Gastroesophageal sphincter (tissue), 4 donors: Measurements from ENCODE around the gene KPNA3. TPM values are rescaled to one million over a fixed set of nuclear protein-coding genes. Genes with fewer than 3 reads are reported as not detected.
"Not testable (repeated sequence)": the region's sequence is repeated elsewhere in the genome, so short reads cannot be mapped to it uniquely, and the experiment has no call there.

Experiments used
- ATAC-seq: fragments of 150-250 bp; one replicate; pipeline ENCODE4 v1.9.1; 2016; ENCODE audit warnings: mild to moderate bottlenecking, moderate library complexity
- H3K27ac ChIP-seq, 4 donors: fragments of 200-600 bp; sonication (generic) in 3 of 4; 1 replicate in 3 of 4; 2 replicates in 1 of 4; pipeline ENCODE4 v1.5.1; 2016 to 2019
- H3K27me3 ChIP-seq: fragments of 200-600 bp; sonication (generic); one replicate; pipeline ENCODE4 v1.5.1; 2019
- H3K36me3 ChIP-seq, 2 donors: fragments of 200-600 bp; sonication (generic); one replicate each; pipeline ENCODE4 v1.5.1; 2019; ENCODE audit warnings: control low read depth in 1 of 2
- H3K4me1 ChIP-seq, 3 donors: fragments of 200-600 bp; sonication (generic); 1 replicate in 2 of 3; 2 replicates in 1 of 3; pipeline ENCODE4 v1.5.1; 2016 to 2019; ENCODE audit warnings: control low read depth in 2 of 3
- H3K4me3 ChIP-seq, 2 donors: fragments of 200-600 bp; sonication (generic); one replicate each; pipeline ENCODE4 v1.5.1; 2019; ENCODE audit warnings: mild to moderate bottlenecking in 1 of 2, moderate library complexity in 1 of 2
- H3K9me3 ChIP-seq, 3 donors: fragments of 200-600 bp; sonication (generic); one replicate each; pipeline ENCODE4 v1.5.1; 2017 to 2019; ENCODE audit warnings: control low read depth in 2 of 3
- CTCF ChIP-seq, 4 experiments: fragments of 200-600 bp in 2 of 4; fragments of 450-650 bp in 2 of 4; sonication (generic) in 1 of 4; IDR thresholded peaks; one replicate each; pipeline ENCODE4 v1.5.1; 2017 to 2019; ENCODE audit warnings: antibody characterized with exemption in 4 of 4, mild to moderate bottlenecking in 2 of 4, moderate library complexity in 2 of 4
- EP300 ChIP-seq: sonication (generic); formaldehyde crosslinking; IDR thresholded peaks from one replicate; pipeline ENCODE4 v1.6.1; 2017; ENCODE audit warnings: antibody characterized with exemption, mild to moderate bottlenecking
- POLR2A ChIP-seq, 2 donors: fragments of 450-650 bp; IDR thresholded peaks; one replicate each; pipeline ENCODE4 v1.6.1; 2017; ENCODE audit warnings: antibody characterized with exemption in 2 of 2, mild to moderate bottlenecking in 2 of 2, moderate library complexity in 1 of 2
- POLR2AphosphoS5 ChIP-seq: sonication (generic); formaldehyde crosslinking; IDR thresholded peaks from one replicate; pipeline ENCODE4 v1.6.1; 2017; ENCODE audit warnings: antibody characterized with exemption
- WGBS, 2 donors: methylation state at CpG; one replicate each; pipeline ENCODE4 v1.1.5; 2018; ENCODE audit warnings: low coverage in 1 of 2; 5-methylcytosine and 5-hydroxymethylcytosine counted together
- total RNA-seq, 4 donors: library from RNA; depleted of rRNA; stranded (reverse); fragments of >200 nt; gene quantifications; one replicate each; pipeline ENCODE4 v1.1.0, GENCODE V29; 2016

The KPNA3 gene
- total RNA-seq, 4 donors from 2014 or later: 41.2 to 67.5 (median 55.8) TPM

DNA sequence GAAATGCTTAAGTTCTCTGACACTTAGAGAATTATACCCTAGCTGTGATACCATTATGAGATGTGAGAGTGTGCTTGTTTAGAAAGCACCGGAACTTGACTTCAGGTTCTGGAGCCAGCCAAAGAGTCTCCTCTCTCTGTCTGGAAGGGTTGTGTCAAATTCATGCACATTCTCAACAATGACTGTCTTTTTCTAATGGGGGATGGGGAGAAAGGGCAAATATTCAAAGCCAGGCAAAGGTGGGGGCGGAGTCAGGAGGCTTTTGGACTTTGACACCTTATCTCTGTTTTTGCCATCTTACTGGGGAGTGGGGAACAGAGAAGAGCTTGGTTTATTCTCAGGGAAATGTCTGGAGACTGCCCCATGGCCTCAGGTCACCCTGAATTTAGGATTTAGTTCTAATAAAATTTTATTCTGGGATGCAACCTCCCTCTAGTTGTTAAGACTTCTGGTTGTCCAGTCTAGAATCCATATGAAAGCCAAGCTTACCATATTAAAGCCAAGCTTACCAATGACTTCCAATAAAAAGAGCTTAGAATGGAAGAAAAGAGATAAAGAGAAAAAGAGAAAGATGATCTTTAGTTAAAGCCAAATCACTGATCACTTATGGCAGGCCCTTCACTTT, 28.2 kb upstream of the KPNA3 start:
- H3K36me3 ChIP-seq: no peaks in the 10 kb centered on the region
- TF ChIP-seq POLR2A (IDR thresholded peaks at IDR 0.05): no peak
- no peak for TF ChIP-seq CTCF (IDR thresholded peaks at IDR 0.05)
- TF ChIP-seq POLR2AphosphoS5: no peak
- no peak for TF ChIP-seq EP300
- WGBS, 2 donors: 81 to 89% methylated on average over 2 of the region's 2 CpGs

DNA sequence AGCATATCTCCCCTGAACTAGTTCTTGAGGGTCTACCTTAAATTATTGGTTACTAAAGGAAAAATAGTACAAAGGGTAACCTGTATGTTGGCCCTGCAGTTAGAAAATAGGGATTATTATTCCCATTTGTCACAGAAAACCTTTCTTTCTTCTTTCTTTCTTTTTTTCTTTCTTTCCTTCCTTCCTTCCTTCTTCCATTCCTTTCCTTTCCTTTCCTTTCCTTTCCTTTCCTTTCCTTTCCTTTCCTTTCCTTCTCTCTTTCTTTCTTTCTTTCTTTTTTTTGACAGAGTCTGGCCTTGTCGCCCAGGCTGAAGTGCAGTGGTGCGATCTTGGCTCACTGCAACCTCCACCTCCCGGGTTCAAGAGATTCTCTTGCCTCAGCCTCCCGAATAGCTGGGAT, 23.6 kb upstream of the KPNA3 start:
- H3K4me1 ChIP-seq, H3K9me3 ChIP-seq, H3K4me3 ChIP-seq, H3K27ac ChIP-seq, H3K36me3 ChIP-seq, H3K27me3 ChIP-seq, ATAC-seq: not testable (repeated sequence)
- WGBS, 2 donors: 90 to 93% methylated on average over 2 to 4 of the region's 4 CpGs

More for the DNA sequence above, 28.2 kb upstream of the KPNA3 start:
- no peak for ATAC-seq
- no peak overlapping the region for H3K4me3 ChIP-seq
- H3K4me1 ChIP-seq: no peaks in the 10 kb centered on the region
- no peaks in the 10 kb centered on the region for H3K27me3 ChIP-seq
- H3K27ac ChIP-seq: no peak overlapping the region
- H3K9me3 ChIP-seq: no peaks in the 10 kb centered on the region

- Histone ChIP-seq H3K9me3 (no peaks in the 10 kb centered on the region), H3K27me3 (no peaks in the 10 kb centered on the region), H3K27ac (no peak overlapping the region), H3K36me3 (no peaks in the 10 kb centered on the region), H3K4me1 (no peaks in the 10 kb centered on the region), H3K4me3 (no peak overlapping the region)
- TF ChIP-seq CTCF (IDR thresholded peaks at IDR 0.05) (no peak), POLR2AphosphoS5 (no peak), POLR2A (IDR thresholded peaks at IDR 0.05) (no peak), EP300 (no peak)
- WGBS, 2 donors: 69 to 100% methylated on average over 1 to 5 of the region's 7 CpGs
- no peak for ATAC-seq
Measured at GRCh38 chr13:49814551-49815270, 22.2 kb upstream of the KPNA3 start.

DNA sequence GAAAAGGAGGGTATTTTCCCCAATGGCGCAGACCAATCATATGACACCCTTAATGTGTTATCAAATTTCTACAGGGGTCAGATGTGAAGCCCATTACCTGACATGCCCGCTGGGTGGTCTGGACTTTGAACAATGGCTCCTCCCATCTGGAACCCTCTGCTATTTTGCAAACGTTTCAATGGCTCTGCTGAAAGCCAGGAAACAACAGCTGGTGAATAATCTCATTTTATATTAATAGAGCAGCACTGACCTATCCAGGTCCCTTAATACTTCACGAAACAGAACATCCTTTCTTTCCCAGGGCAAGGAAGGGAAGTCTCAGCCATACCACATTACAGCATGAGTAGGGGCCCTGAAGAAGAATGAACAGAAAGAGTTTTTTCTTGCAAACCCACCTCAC, 20.3 kb upstream of the KPNA3 start:
- ATAC-seq: no peak
- TF ChIP-seq CTCF (IDR thresholded peaks at IDR 0.05) (no peak), POLR2AphosphoS5 (no peak), POLR2A (IDR thresholded peaks at IDR 0.05) (no peak), EP300 (no peak)
- Histone ChIP-seq H3K9me3 (no peaks in the 10 kb centered on the region), H3K27me3 (peaks cover under 1% of the 10 kb centered on the region), H3K27ac (no peak overlapping the region), H3K4me3 (no peak overlapping the region), H3K4me1 (no peaks in the 10 kb centered on the region), H3K36me3 (no peaks in the 10 kb centered on the region)
- WGBS, 2 donors: 58 to 71% methylated on average over 4 of the region's 4 CpGs

DNA sequence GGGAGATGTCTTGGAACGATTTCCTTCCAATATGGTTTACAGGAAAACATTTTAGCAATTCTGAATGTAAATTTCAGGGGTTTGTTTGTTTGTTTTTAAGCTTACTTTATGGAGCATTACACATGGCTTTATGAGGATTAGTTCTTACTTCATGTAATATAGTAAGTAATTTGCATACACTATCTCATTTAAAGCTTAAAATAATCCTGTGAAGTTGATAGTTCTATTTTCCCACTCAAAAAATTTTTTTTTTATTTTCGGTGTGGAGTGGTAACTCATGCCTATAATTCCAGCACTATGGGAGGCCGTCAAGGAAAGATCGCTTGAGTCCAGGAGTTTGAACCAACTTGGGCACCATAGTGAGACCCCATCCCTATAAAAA, 19.0 kb upstream of the KPNA3 start:
- no peaks in the 10 kb centered on the region for H3K9me3 ChIP-seq
- H3K36me3 ChIP-seq: no peaks in the 10 kb centered on the region
- TF ChIP-seq CTCF (IDR thresholded peaks at IDR 0.05): no peak
- TF ChIP-seq POLR2A (IDR thresholded peaks at IDR 0.05): no peak
- TF ChIP-seq POLR2AphosphoS5: no peak
- TF ChIP-seq EP300: no peak
- 83 to 85% methylated on average over 2 to 4 of the region's 4 CpGs for WGBS, 2 donors
- peaks cover 4% of the 10 kb centered on the region for H3K27me3 ChIP-seq
- no peak for ATAC-seq
- no peak overlapping the region for H3K27ac ChIP-seq
- no peaks in the 10 kb centered on the region for H3K4me1 ChIP-seq
- H3K4me3 ChIP-seq: no peak overlapping the region
